K562 (cell line): Measurements from ENCODE around the gene DLGAP1. TPM values are rescaled to one million over a fixed set of nuclear protein-coding genes. Genes with fewer than 3 reads are reported as not detected.
A peak's percentile ranks its signal among the peaks of the same experiment; 100 is the strongest.

ENCODE experiments used
- ATAC-seq: fragments of 200-7000 bp; cut with Tn5 transposase; 3 replicates; pipeline ENCODE4 v1.9.1; 2020; ENCODE audit warnings: moderate library complexity
- BruUV-seq: library from RNA; stranded (reverse); fragments of 400-500 nt; replicated peaks from 2 replicates; lab custom pipeline; 2021; lab: Mats Ljungman, UMichigan
- CTCF ChIA-PET: fragments of 300-600 bp; formaldehyde crosslinking; extraction: SDS; loops from one replicate; lab custom pipeline; 2021; ENCODE audit warnings: low intra/inter-chr PET ratio; lab: Yijun Ruan, JAX
- POLR2A ChIA-PET: fragments of 300-600, 350-650 bp; sonication (Branson Sonifier 250); formaldehyde crosslinking; extraction: SDS; loops from one replicate; lab custom pipeline; 2021; ENCODE audit warnings: antibody characterized with exemption, inconsistent platforms; lab: Yijun Ruan, JAX
- DNase-seq, 4 experiments: peaks; one replicate each; pipeline versions ENCODE4 v3.0.0 to v3.0.0-alpha.2; 2011 to 2018; ENCODE audit warnings: low spot score in 3 of 4, mixed read lengths in 3 of 4; ENCODE audit errors: extremely low read depth in 1 of 4
- FAIRE-seq: peaks from 2 replicates; lab custom pipeline; 2011; peaks lifted over from hg19 to GRCh38; lab: Jason Lieb, UNC
- H2AFZ ChIP-seq: 2 replicates; pipeline ENCODE4 v1.6.0; 2011; ENCODE audit warnings: low read depth, low read length, control low read depth, inconsistent platforms
- H3K27ac ChIP-seq: fragments of 200-600 bp; 3 replicates; pipeline ENCODE4 v1.8.0; 2011; ENCODE audit warnings: low read depth, mild to moderate bottlenecking, control low read depth, inconsistent platforms, low read length, moderate library complexity, mixed read lengths; ENCODE audit errors: extremely low read depth
- H3K27me3 ChIP-seq, 2 experiments: fragments of 300-600 bp in 1 of 2; 2 replicates in 1 of 2; 3 replicates in 1 of 2; pipeline versions ENCODE4 v1.6.0 to v1.8.0; 2011; ENCODE audit warnings: inconsistent platforms in 2 of 2, low read length in 2 of 2, mild to moderate bottlenecking in 1 of 2, mixed read lengths in 1 of 2, moderate library complexity in 1 of 2; ENCODE audit not compliant: control insufficient read depth in 2 of 2, insufficient read depth in 2 of 2
- H3K36me3 ChIP-seq: fragments of 300-600 bp; 3 replicates; pipeline ENCODE4 v1.8.0; 2011; ENCODE audit warnings: mild to moderate bottlenecking, low read length, inconsistent platforms; ENCODE audit not compliant: control insufficient read depth, insufficient read depth
- H3K4me1 ChIP-seq, 2 experiments: fragments of 200-600 bp in 1 of 2; replicated peaks in 1 of 2; 2 replicates in 1 of 2; 3 replicates in 1 of 2; pipeline versions ENCODE4 v1.5.1 to v1.8.0; 2011; ENCODE audit warnings: inconsistent platforms in 2 of 2, low read length in 2 of 2, mild to moderate bottlenecking in 1 of 2, mixed read lengths in 1 of 2, moderate library complexity in 1 of 2; ENCODE audit not compliant: control insufficient read depth in 2 of 2, insufficient read depth in 2 of 2
- H3K4me2 ChIP-seq: 2 replicates; pipeline ENCODE4 v1.6.1; 2011; ENCODE audit warnings: low read length, control low read depth, inconsistent platforms, mixed read lengths; ENCODE audit not compliant: insufficient read depth
- H3K4me3 ChIP-seq: fragments of 200-600 bp; sonication (generic), shearing (Covaris generic); 2 replicates; pipeline ENCODE4 v1.5.1; 2016; ENCODE audit warnings: control low read depth, inconsistent platforms
- H3K79me2 ChIP-seq: fragments of 200-600 bp; 3 replicates; pipeline ENCODE4 v1.8.0; 2011; ENCODE audit warnings: low read length, inconsistent platforms; ENCODE audit not compliant: control insufficient read depth, insufficient read depth
- H3K9ac ChIP-seq, 2 experiments: 2 replicates each; pipeline versions ENCODE4 v1.6.0 to v1.6.1; 2011; ENCODE audit warnings: low read depth in 2 of 2, low read length in 2 of 2, control low read depth in 1 of 2, inconsistent platforms in 1 of 2, mild to moderate bottlenecking in 1 of 2, mixed read lengths in 1 of 2; ENCODE audit not compliant: insufficient read depth in 1 of 2
- H3K9me1 ChIP-seq: one replicate; pipeline ENCODE4 v1.6.0; 2011; ENCODE audit warnings: inconsistent platforms, mild to moderate bottlenecking, low read length, moderate library complexity; ENCODE audit not compliant: control insufficient read depth, insufficient read depth
- H3K9me3 ChIP-seq: replicated peaks from 2 replicates; pipeline ENCODE4 v1.5.1; 2011; ENCODE audit warnings: low read depth, low read length, inconsistent platforms; ENCODE audit not compliant: control insufficient read depth, insufficient read depth
- H4K20me1 ChIP-seq: replicated peaks from 2 replicates; pipeline ENCODE4 v1.6.1; 2011; ENCODE audit warnings: low read length, inconsistent platforms, mixed read lengths; ENCODE audit not compliant: control insufficient read depth, insufficient read depth
- BMI1 ChIP-seq: fragments of 150-350 bp; IDR thresholded peaks from 2 replicates; pipeline ENCODE4 v1.6.1; 2014; ENCODE audit warnings: low read length
- HOXB6 ChIP-seq: fragments of 250-450 bp; sonication (Bioruptor Pico); IDR thresholded peaks from 2 replicates; pipeline ENCODE4 v1.5.1; 2022; ENCODE audit warnings: mild to moderate bottlenecking, borderline replicate concordance
- MYBL2 ChIP-seq, 2 experiments: fragments of 450-650 bp in 1 of 2; sonication (generic) in 1 of 2; formaldehyde crosslinking in 1 of 2; IDR thresholded peaks; 2 replicates each; pipeline versions ENCODE4 v1.6.1 to v1.8.1; 2017 to 2022; ENCODE audit warnings: borderline replicate concordance in 1 of 2, inconsistent platforms in 1 of 2, low read depth in 1 of 2, mild to moderate bottlenecking in 1 of 2, missing genetic modification reagents in 1 of 2, moderate library complexity in 1 of 2
- POLR3A ChIP-seq: IDR thresholded peaks from 2 replicates; pipeline ENCODE4 v1.6.1; 2011; ENCODE audit warnings: borderline replicate concordance, mild to moderate bottlenecking, moderate library complexity; ENCODE audit not compliant: insufficient read length, insufficient read depth; ENCODE audit errors: extremely low read depth
- SMAD4 ChIP-seq: fragments of 250-450 bp; sonication (Bioruptor Pico); conservative IDR thresholded peaks from 2 replicates; pipeline ENCODE4 v1.8.0; 2021; ENCODE audit warnings: inconsistent platforms, mild to moderate bottlenecking, moderate library complexity
- TGIF2 ChIP-seq: sonication (generic); formaldehyde crosslinking; IDR thresholded peaks from 2 replicates; pipeline ENCODE4 v1.8.1; 2022; ENCODE audit warnings: mild to moderate bottlenecking, missing genetic modification reagents, moderate library complexity
- WGBS: fragments of 100-300 bp; shearing (Covaris generic); methylation state at CpG from one replicate; pipeline ENCODE4 v1.1.6; 2016; ENCODE audit warnings: low coverage, mixed read lengths; ENCODE audit not compliant: insufficient coverage; ENCODE audit errors: missing lambda C conversion rate; 5-methylcytosine and 5-hydroxymethylcytosine counted together
- in situ Hi-C: fragments of 300-500 bp; cut with MboI; formaldehyde crosslinking; loops from 4 replicates; pipeline ENCODE4 v1.15.0; 2018; ENCODE audit warnings: inconsistent platforms, mixed read lengths
- intact Hi-C: fragments of 100-400 bp; cut with micrococcal nuclease; formaldehyde crosslinking; loops from 2 replicates; pipeline ENCODE4 v1.14.2; 2022
- polyA plus RNA-seq, 8 experiments: library from polyadenylated mRNA; depleted of rRNA in 4 of 8; stranded (reverse) in 5 of 8; unstranded in 3 of 8; fragments of >200 nt; fragmentation: Nextera tagmentation in 2 of 8; fragmentation: Illumina TruSeq in 1 of 8; extraction: Ambion mirVana in 2 of 8; extraction: Trizol in 1 of 8; gene quantifications; 2 replicates each; pipeline versions ENCODE4 v1.2.1 to v1.2.3, GENCODE V29; 2011 to 2014; ENCODE audit warnings: inconsistent platforms in 1 of 8, missing spikeins in 1 of 8
- total RNA-seq, 7 experiments: library from RNA; depleted of rRNA in 6 of 7; stranded (reverse); fragments of >200 nt in 6 of 7; fragmentation: Illumina TruSeq in 2 of 7; extraction: Trizol in 2 of 7; gene quantifications; 2 replicates each; pipeline versions ENCODE4 v1.2.1 to v1.2.3, GENCODE V29; 2011 to 2021; ENCODE audit warnings: low replicate concordance in 1 of 7

Gene DLGAP1
- total and polyA plus RNA-seq, 9 of the 15 experiments (the other 6 are each of a cell fraction or from before 2014, with no cell fraction given): 0.04 to 0.22 (median 0.08) TPM

DNA sequence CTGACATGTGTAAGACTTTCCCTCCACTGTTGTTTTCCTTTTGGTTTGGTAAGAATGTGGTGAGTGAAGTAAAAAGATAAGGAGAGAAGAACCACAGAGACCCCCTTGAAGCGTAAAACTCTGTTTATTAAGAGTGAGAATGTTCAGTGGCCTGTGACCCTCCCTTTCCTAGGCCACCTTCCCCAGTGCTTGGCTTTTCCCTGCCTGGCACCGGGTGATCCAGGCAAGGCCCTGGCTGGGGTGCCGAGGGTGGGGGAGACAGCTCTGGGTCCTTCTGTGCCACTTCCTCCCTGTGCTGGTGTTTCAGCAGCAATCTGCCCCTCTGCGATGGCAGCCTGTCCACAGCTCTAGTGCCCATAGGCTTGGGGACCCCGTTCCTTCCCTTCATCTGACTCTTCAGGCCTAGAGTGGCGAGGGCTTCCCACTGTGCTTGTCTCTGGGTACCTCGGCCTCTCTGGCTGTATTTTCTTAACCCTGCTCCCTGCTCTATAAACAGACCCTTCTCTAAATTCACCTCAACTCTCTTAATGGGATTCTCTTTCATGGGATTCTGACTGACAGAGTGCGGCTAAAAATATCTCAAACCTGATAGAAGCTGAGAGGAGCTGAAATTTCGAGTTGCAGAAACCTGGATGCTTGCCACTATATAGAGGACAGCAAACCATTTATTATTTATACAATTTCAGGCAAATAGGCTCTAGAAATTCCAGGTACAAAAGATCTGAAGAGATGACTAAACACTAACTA lies 461.0 kb downstream of the DLGAP1 start:
- no peak; the same call in 2 of the 3 replicates for ATAC-seq
- FAIRE-seq: no peak
- peak overlapping the region in 1 of 2 experiments; percentile 42; a peak in 2 of 4 replicates for H3K9ac ChIP-seq
- CTCF ChIA-PET: interaction anchor here (2.1 kb wide), 1 partner anchor 223 kb away, joined by 9 read pairs; no protein-coding TSS in a partner anchor
- TF ChIP-seq BMI1 (no peak), TGIF2 (no peak), SMAD4 (CRISPR knock-in tag) (no peak), MYBL2 (IDR thresholded peaks at IDR 0.05; ENCODE audit: low read depth) (no peak), MYBL2 (CRISPR knock-in tag; IDR thresholded peaks at IDR 0.05; ENCODE audit: borderline replicate concordance) (no peak), HOXB6 (CRISPR knock-in tag) (no peak), POLR3A (no peak)
- H2AFZ ChIP-seq: no peak overlapping the region
- in situ Hi-C loops (loop anchor here (25.0 kb wide), 1 partner anchor 1057 kb away; no protein-coding TSS in a partner anchor), intact Hi-C loops (no loop called here)
- no peaks in the 10 kb centered on the region for H3K9me1 ChIP-seq
- no peaks in the 10 kb centered on the region for H4K20me1 ChIP-seq
- peaks cover 0 to 6% of the 10 kb centered on the region in 2 experiments; a peak in 1 of 5 replicates for H3K27me3 ChIP-seq
- no peaks in the 10 kb centered on the region for H3K79me2 ChIP-seq
- no peak for DNase-seq
- no peaks in the 10 kb centered on the region for H3K36me3 ChIP-seq
- no TSS peak for BruUV-seq
- no peaks in the 10 kb centered on the region for H3K4me1 ChIP-seq
- no peak overlapping the region for H3K4me2 ChIP-seq
- 0% methylated on average over 9 of the region's 9 CpGs for WGBS
- no peak overlapping the region for H3K4me3 ChIP-seq
- POLR2A ChIA-PET: interaction anchor here (0.5 to 1.3 kb wide), 4 partner anchors 30 to 869 kb away, joined by 3 read pairs; no protein-coding TSS in a partner anchor
- H3K27ac ChIP-seq: no peak overlapping the region
- H3K9me3 ChIP-seq: no peaks in the 10 kb centered on the region
